Erythroblast (primary cell): ENCODE data around the gene PML.

Experiments
- GATA1 ChIP-seq: IDR thresholded peaks from 2 replicates; pipeline ENCODE4 v1.6.1; 2011; ENCODE audit warnings: low read depth, mild to moderate bottlenecking, control low read depth, low read length, moderate library complexity
- POLR2A ChIP-seq: IDR thresholded peaks from 2 replicates; pipeline ENCODE4 v1.6.1; 2011; ENCODE audit warnings: mild to moderate bottlenecking, low read length

- TF ChIP-seq POLR2A (no peak), GATA1 (no peak)
Observed at GRCh38 chr15:74050127-74050526, 55.6 kb downstream of the PML start.
